Measurements from ENCODE around the gene ZNF253. TPM values are rescaled to one million over a fixed set of nuclear protein-coding genes. Genes with fewer than 3 reads are reported as not detected.

Gene ZNF253
- total and polyA plus RNA-seq, 2 of the 13 experiments (the other 11 are each of a cell fraction or from before 2014, with no cell fraction given), result 3.5 to 10.6 TPM

- 0% methylated on average over 2 of the region's 2 CpGs for WGBS (ENCODE audit: low lambda C conversion rate)
- Histone ChIP-seq H4K20me1 (ENCODE audit: insufficient read depth, low read length) (no peaks in the 10 kb centered on the region), H3K4me3 (replicated peaks in 1 of 3; ENCODE audit: insufficient read depth in 1 of 3, low read depth in 2 of 3, low read length in 3 of 3) (no peak overlapping the region), H3K27me3 (ENCODE audit: control insufficient read depth in 1 of 2, insufficient read depth in 2 of 2, low read length in 2 of 2) (no peaks in the 10 kb centered on the region), H3K4me1 (ENCODE audit: insufficient read depth, low read length) (no peaks in the 10 kb centered on the region), H3K4me2 (ENCODE audit: low read depth, low read length) (no peak overlapping the region), H3K36me3 (replicated peaks in 1 of 2; ENCODE audit: control insufficient read depth in 1 of 2, insufficient read depth in 2 of 2, low read length in 2 of 2) (no peaks in the 10 kb centered on the region), H3K27ac (ENCODE audit: extremely low read length, insufficient read depth, low read length) (no peak overlapping the region), H3K9ac (ENCODE audit: insufficient read depth, low read depth, low read length) (no peak overlapping the region), H3K79me2 (ENCODE audit: insufficient read depth, low read length) (no peaks in the 10 kb centered on the region), H3K9me3 (ENCODE audit: low read length) (peaks cover 56% of the 10 kb centered on the region), H2AFZ (ENCODE audit: low read length) (no peak overlapping the region)
- no TSS peak for BruUV-seq (replicated peaks)
- DNase-seq (ENCODE audit: low spot score) (no peak), FAIRE-seq (no peak), ATAC-seq (no peak)
- ChIA-PET CTCF (ENCODE audit: low intra/inter-chr PET ratio, low total read pairs) (no interaction called here), POLR2A (no interaction called here)
- no peak for TF ChIP-seq CAMTA2 (CRISPR knock-in tag; IDR thresholded peaks at IDR 0.05; ENCODE audit: borderline replicate concordance)
- intact Hi-C loops (cut with micrococcal nuclease; ENCODE audit: unreplicated experiment) (no loop called here), in situ Hi-C loops (cut with HindIII; ENCODE audit: extremely low pct_ligation_motif_present, low pct_unique_long_range_greater_than_20kb) (no loop called here)
These were observed 72.8 kb downstream of the ZNF253 start for GRCh38 chr19:19938449-19938848.

- FAIRE-seq, result no peak
- no TSS peak for BruUV-seq (replicated peaks)
- Histone ChIP-seq H3K36me3 (replicated peaks in 1 of 2; ENCODE audit: control insufficient read depth in 1 of 2, insufficient read depth in 2 of 2, low read length in 2 of 2) (no peaks in the 10 kb centered on the region), H3K79me2 (ENCODE audit: insufficient read depth, low read length) (no peaks in the 10 kb centered on the region), H3K9ac (ENCODE audit: insufficient read depth, low read depth, low read length) (no peak overlapping the region), H3K27me3 (ENCODE audit: control insufficient read depth in 1 of 2, insufficient read depth in 2 of 2, low read length in 2 of 2) (no peaks in the 10 kb centered on the region), H3K9me3 (ENCODE audit: low read length) (peaks cover 59% of the 10 kb centered on the region), H3K4me2 (ENCODE audit: low read depth, low read length) (no peak overlapping the region), H4K20me1 (ENCODE audit: insufficient read depth, low read length) (no peaks in the 10 kb centered on the region), H2AFZ (ENCODE audit: low read length) (no peak overlapping the region), H3K27ac (ENCODE audit: extremely low read length, insufficient read depth, low read length) (no peak overlapping the region), H3K4me3 (replicated peaks in 1 of 3; ENCODE audit: insufficient read depth in 1 of 3, low read depth in 2 of 3, low read length in 3 of 3) (no peak overlapping the region), H3K4me1 (ENCODE audit: insufficient read depth, low read length) (no peaks in the 10 kb centered on the region)
- no peak for ATAC-seq
- intact Hi-C loops (cut with micrococcal nuclease; ENCODE audit: unreplicated experiment) (no loop called here), in situ Hi-C loops (cut with HindIII; ENCODE audit: extremely low pct_ligation_motif_present, low pct_unique_long_range_greater_than_20kb) (no loop called here)
- ChIA-PET CTCF (ENCODE audit: low intra/inter-chr PET ratio, low total read pairs) (no interaction called here), POLR2A (no interaction called here)
- DNase-seq (ENCODE audit: low spot score), result no peak
- 33% methylated on average over 8 of the region's 8 CpGs for WGBS (ENCODE audit: low lambda C conversion rate)
- no peak for TF ChIP-seq ZNF605 (CRISPR knock-in tag; IDR thresholded peaks at IDR 0.05)
- no peak for TF ChIP-seq ZBTB46 (CRISPR knock-in tag; IDR thresholded peaks at IDR 0.05; ENCODE audit: borderline replicate concordance)
- TF ChIP-seq ZNF883 (CRISPR knock-in tag; IDR thresholded peaks at IDR 0.05; ENCODE audit: not compliant biosample characterization), result no peak
- no peak for TF ChIP-seq HOXD1 (CRISPR knock-in tag; IDR thresholded peaks at IDR 0.05)
- TF ChIP-seq ZNF607 (CRISPR knock-in tag; IDR thresholded peaks at IDR 0.05; ENCODE audit: borderline replicate concordance), result no peak
- no peak for TF ChIP-seq ZNF160 (CRISPR knock-in tag; IDR thresholded peaks at IDR 0.05)
- TF ChIP-seq ZNF138 (CRISPR knock-in tag; IDR thresholded peaks at IDR 0.05; ENCODE audit: low read depth), result no peak
- TF ChIP-seq CTCF (CRISPR knock-in tag; IDR thresholded peaks at IDR 0.05), result no peak
- no peak for TF ChIP-seq ELF3 (CRISPR knock-in tag; IDR thresholded peaks at IDR 0.05)
- no peak for TF ChIP-seq BHLHE40 (IDR thresholded peaks at IDR 0.05; ENCODE audit: low read length)
- TF ChIP-seq ZNF550 (CRISPR knock-in tag; IDR thresholded peaks at IDR 0.05; ENCODE audit: borderline replicate concordance), result no peak
- no peak for TF ChIP-seq RFX5 (IDR thresholded peaks at IDR 0.05; ENCODE audit: low read depth, low read length)
- TF ChIP-seq ZNF569 (CRISPR knock-in tag; IDR thresholded peaks at IDR 0.05; ENCODE audit: borderline replicate concordance), result no peak
- TF ChIP-seq GLI4 (CRISPR knock-in tag; IDR thresholded peaks at IDR 0.05; ENCODE audit: borderline replicate concordance), result no peak
- TF ChIP-seq ZNF17 (CRISPR knock-in tag; IDR thresholded peaks at IDR 0.05), result no peak
These were observed 78.3 kb downstream of the ZNF253 start for GRCh38 chr19:19943848-19944582.

All from HepG2 (cell line).